Thymus (tissue), 11 donors: ENCODE measurements around the gene CNPY2. TPM values are rescaled to one million over a fixed set of nuclear protein-coding genes. Genes with fewer than 3 reads are reported as not detected.
"Not testable (repeated sequence)": the region's sequence is repeated elsewhere in the genome, so short reads cannot be mapped to it uniquely, and the experiment has no call there.

Source experiments
- DNase-seq, 9 donors: peaks; one replicate each; pipeline ENCODE4 v3.0.0-alpha.2; 2013; ENCODE audit warnings: low spot score in 9 of 9, low read depth in 6 of 9, missing footprints in 1 of 9
- H3K27ac ChIP-seq, 2 donors: one replicate each; pipeline ENCODE4 v1.5.1; 2013; ENCODE audit warnings: control low read depth in 1 of 2, low read depth in 1 of 2, low read length in 1 of 2, mild to moderate bottlenecking in 1 of 2, moderate library complexity in 1 of 2
- H3K27me3 ChIP-seq, 2 donors: one replicate each; pipeline ENCODE4 v1.5.1; 2013; ENCODE audit warnings: low read length in 1 of 2; ENCODE audit not compliant: control insufficient read depth in 2 of 2, insufficient read depth in 1 of 2
- H3K36me3 ChIP-seq, 2 donors: one replicate each; pipeline ENCODE4 v1.5.1; 2013; ENCODE audit warnings: low read length in 1 of 2, mild to moderate bottlenecking in 1 of 2, moderate library complexity in 1 of 2; ENCODE audit not compliant: control insufficient read depth in 2 of 2, insufficient read depth in 2 of 2
- H3K4me1 ChIP-seq, 2 donors: one replicate each; pipeline ENCODE4 v1.5.1; 2013; ENCODE audit warnings: low read length in 2 of 2; ENCODE audit not compliant: control insufficient read depth in 2 of 2, insufficient read depth in 2 of 2
- H3K4me3 ChIP-seq, 2 donors: one replicate each; pipeline ENCODE4 v1.5.1; 2013; ENCODE audit warnings: low read length in 2 of 2, control low read depth in 1 of 2, mild to moderate bottlenecking in 1 of 2
- H3K9me3 ChIP-seq, 2 donors: one replicate each; pipeline ENCODE4 v1.5.1; 2013; ENCODE audit warnings: low read length in 1 of 2, mild to moderate bottlenecking in 1 of 2; ENCODE audit not compliant: control insufficient read depth in 2 of 2, insufficient read depth in 1 of 2
- WGBS: extraction: QIAGEN DNeasy Blood & Tissue Kit; methylation state at CpG from one replicate; pipeline ENCODE4 v1.1.7; 2013; 5-methylcytosine and 5-hydroxymethylcytosine counted together
- polyA plus RNA-seq: library from polyadenylated mRNA; stranded (reverse); fragments of 200-250 nt; gene quantifications from one replicate; pipeline ENCODE4 v1.2.3, GENCODE V29; 2013
- total RNA-seq: library from RNA; stranded (reverse); fragments of 120-200 nt; gene quantifications from one replicate; pipeline ENCODE4 v1.2.4, GENCODE V29; 2013
- donor health status: healthy.

The CNPY2 gene
- total and polyA plus RNA-seq, 2 donors, result 83.1 to 92.4 TPM

DNA sequence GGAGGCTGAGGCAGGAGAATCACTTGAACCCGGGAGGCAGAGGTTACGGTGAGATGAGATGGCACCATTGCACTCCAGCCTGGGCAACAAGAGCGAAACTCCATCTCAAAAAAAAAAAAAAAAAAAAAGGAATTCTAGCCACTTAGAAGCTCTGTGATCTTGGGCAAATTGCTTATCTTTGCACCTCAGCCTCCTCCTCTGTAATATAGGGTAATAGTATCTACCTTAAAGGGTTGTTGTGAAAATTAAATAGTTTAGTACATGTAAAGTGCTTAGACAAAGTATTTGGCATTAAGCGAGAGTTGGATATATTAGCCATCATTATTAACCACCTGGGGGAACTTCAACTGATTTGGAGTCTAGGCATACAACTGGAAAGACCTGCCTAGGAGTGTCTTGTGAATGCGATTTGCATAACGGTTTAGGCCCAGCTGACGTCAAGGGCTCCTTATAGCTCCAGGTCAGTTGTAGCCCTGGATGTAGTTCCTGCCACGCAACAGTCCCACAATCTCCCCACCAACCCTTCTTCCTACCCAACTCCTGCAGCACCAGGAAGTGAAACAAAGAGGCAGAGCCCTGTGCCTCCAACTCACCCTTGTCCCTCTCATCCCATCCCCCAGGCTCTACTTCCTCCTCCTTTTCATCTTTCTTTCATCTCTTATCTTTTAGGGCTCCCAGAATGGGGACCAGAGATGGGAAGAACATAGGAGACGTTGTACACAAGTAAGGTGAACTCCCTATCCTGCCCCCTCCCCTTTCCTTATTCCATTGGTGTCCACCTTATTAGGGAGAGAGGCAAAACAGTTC, 20.8 kb upstream of the CNPY2 start:
- Histone ChIP-seq H3K27me3 (no peaks in the 10 kb centered on the region), H3K4me1 (peaks cover 27 to 46% of the 10 kb centered on the region in 2 donors), H3K9me3 (no peaks in the 10 kb centered on the region), H3K27ac (no peak overlapping the region), H3K4me3 (no peak overlapping the region), H3K36me3 (peaks cover 4 to 5% of the 10 kb centered on the region in 2 donors)
- no peak for DNase-seq
- WGBS, result 97% methylated on average over 9 of the region's 9 CpGs

DNA sequence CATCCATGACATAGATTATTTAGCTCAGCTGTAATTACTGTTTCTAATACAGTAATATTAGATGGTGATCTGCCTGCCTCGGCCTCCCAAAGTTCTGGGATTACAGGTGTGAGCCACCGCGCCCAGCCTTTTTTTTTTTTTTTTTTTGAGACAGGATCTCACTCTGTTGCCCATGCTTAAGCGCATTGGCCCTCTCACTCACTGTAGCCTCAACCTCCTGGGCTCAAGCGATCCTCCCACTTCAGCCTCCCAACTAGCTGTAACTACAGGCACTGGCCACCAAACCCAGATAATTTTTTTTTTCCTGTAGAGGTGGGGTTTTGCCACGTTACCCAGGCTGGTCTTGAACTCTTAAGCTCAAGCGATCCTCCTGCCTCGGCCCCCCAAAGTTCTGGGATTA, 19.7 kb upstream of the CNPY2 start:
- H3K36me3 ChIP-seq, H3K27me3 ChIP-seq, H3K4me3 ChIP-seq, H3K9me3 ChIP-seq, DNase-seq, H3K27ac ChIP-seq: not testable (repeated sequence)
- WGBS, result 99% methylated on average over 8 of the region's 8 CpGs
- peaks cover 27 to 46% of the 10 kb centered on the region in 2 donors for H3K4me1 ChIP-seq

- Histone ChIP-seq H3K27me3 (no peaks in the 10 kb centered on the region), H3K4me1 (peaks cover 22 to 40% of the 10 kb centered on the region in 2 donors), H3K4me3 (peak overlapping the region; percentile 84 to 85), H3K27ac (peak overlapping the region; percentile 97 to 98), H3K9me3 (no peaks in the 10 kb centered on the region), H3K36me3 (no peaks in the 10 kb centered on the region)
- no peak for DNase-seq
- WGBS, result 7% methylated on average over 6 of the region's 6 CpGs
Measured at GRCh38 chr12:56334490-56334793, 18.7 kb upstream of the CNPY2 start.

DNA sequence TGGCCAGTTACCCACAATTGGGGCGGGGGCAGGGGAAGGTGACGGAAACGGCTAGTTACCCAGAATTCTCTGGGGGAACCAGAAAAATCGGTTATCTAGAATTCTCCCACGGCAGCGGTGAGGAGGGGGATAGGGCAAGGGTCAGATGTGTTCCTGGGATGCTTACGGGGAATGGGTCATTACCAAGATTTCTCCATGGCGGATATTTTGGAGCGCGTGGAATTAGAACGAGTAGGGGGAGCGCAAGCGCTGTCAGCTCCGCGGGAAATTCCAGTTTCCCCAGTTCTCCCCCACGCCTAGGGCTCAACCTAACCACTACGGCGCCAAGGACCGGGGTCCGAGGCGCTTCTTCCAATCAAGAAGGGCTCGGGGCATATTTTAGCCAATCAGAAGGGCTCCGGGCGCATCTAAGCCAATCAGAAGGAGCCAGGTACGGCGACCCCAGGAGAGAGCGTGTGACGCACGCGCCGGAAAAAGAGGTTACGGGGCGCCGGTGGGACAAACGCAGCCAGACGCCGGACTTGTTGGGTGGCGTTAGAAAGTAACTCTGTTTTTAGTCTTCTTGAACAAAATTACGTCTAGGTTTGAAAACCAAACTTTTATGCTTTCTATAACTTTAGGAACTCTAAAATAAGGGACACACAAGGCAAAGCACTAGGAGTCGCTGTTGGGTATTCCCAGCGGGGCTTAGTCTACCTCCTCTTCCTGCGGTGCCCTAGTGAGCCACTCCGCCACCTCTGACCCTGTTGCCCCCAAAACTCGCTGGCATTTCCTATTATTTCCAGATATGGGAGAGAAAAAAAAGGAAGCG, 18.1 kb upstream of the CNPY2 start, which contains the start of gene PAN2:
Gene PAN2 (minus strand): TSS at position 322 of the 811 bp plus-strand sequence. CDS start 906 bp downstream, outside the sequence.
- Histone ChIP-seq H3K4me1 (peaks cover 18 to 34% of the 10 kb centered on the region in 2 donors), H3K27me3 (no peaks in the 10 kb centered on the region), H3K36me3 (no peaks in the 10 kb centered on the region), H3K9me3 (no peaks in the 10 kb centered on the region), H3K4me3 (peak within 1 kb of the TSS; percentile 84 to 85), H3K27ac (peak within 1 kb of the TSS; percentile 97 to 98)
- under 1% methylated on average over 45 of the region's 45 CpGs for WGBS
- DNase-seq, result peak; percentile 89 to 99 (median 96)

DNA sequence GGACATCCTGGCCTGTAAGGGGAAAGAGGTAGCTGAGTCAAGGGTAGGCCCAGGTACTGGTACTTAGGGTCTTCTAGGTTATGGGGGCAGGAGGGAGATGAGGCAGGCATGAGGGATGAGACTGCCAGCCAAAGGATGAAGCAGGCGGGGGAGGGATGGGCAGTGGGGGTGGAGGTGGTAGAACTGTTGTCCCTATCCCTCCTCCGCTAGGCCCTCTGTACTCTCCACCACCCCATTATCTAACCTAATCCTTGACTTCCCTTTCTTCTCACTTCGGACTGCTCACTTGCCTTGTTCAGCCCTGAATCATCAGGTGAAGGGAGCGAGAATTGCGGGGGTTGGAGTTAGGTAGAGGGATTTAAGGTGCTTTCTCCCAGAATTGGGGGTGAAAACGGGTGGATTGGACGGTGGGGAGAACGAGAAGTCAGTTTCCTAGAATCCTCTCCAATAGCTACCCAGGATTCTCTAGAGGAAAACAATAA, 17.4 kb upstream of the CNPY2 start:
- H3K27ac ChIP-seq, result peak overlapping the region; percentile 97 to 98
- peak overlapping the region; percentile 84 to 85 for H3K4me3 ChIP-seq
- H3K9me3 ChIP-seq, result no peaks in the 10 kb centered on the region
- H3K4me1 ChIP-seq, result peaks cover 16 to 29% of the 10 kb centered on the region in 2 donors
- peak in 2 of 9 donors; percentile 15 to 30 for DNase-seq
- WGBS, result 16% methylated on average over 8 of the region's 8 CpGs
- H3K27me3 ChIP-seq, result no peaks in the 10 kb centered on the region
- H3K36me3 ChIP-seq, result peaks cover under 1 to 4% of the 10 kb centered on the region in 2 donors

DNA sequence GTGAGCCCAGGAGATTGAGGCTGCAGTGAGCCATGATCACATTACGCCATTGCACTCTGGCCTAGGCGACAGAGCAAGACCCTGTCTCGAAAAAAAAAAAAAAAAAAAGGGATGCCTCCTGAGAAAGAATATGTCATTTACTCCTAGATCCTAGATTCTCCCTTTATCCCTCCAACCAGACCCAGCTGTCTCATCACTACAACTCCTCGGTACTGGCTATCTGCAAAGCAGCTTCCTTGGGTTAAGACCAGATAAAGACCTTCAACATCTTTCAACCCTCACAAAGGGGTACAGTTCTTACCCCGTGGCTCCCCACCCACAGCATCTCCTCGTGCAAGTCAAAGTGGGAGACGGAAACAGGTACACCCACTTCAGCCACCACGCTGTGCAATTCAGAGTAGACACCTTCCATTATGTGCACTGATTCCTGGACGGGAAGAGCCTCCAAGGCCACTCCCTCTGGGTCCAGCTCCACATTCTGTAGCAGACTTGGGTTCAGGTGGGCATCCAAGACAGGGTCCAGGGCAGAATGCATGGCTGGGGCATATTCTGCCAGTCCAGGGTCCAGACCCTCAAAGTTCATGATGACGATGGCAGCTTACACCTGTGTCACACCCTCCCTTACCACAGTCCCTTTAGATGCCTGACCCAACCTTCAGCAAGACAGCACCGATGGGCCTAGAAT, 16.9 kb upstream of the CNPY2 start:
- H3K36me3 ChIP-seq, result peaks cover 4 to 10% of the 10 kb centered on the region in 2 donors
- no peaks in the 10 kb centered on the region for H3K9me3 ChIP-seq
- 96% methylated on average over 11 of the region's 11 CpGs for WGBS
- peak overlapping the region; percentile 97 to 98 for H3K27ac ChIP-seq
- no peak for DNase-seq
- H3K4me3 ChIP-seq, result peak overlapping the region; percentile 84 to 85
- peaks cover 15 to 23% of the 10 kb centered on the region in 2 donors for H3K4me1 ChIP-seq
- H3K27me3 ChIP-seq, result no peaks in the 10 kb centered on the region

- no peaks in the 10 kb centered on the region for H3K9me3 ChIP-seq
- WGBS, result 97% methylated on average over 7 of the region's 7 CpGs
- DNase-seq, result no peak
- no peaks in the 10 kb centered on the region for H3K27me3 ChIP-seq
- H3K27ac ChIP-seq, result no peak overlapping the region
- H3K36me3 ChIP-seq, result peaks cover 21 to 27% of the 10 kb centered on the region in 2 donors
- no peak overlapping the region for H3K4me3 ChIP-seq
- peaks cover 15 to 21% of the 10 kb centered on the region in 2 donors for H3K4me1 ChIP-seq
Measured at GRCh38 chr12:56330936-56331490, 15.2 kb upstream of the CNPY2 start.

- no peak for DNase-seq
- WGBS, result 95% methylated on average over 6 of the region's 6 CpGs
- no peaks in the 10 kb centered on the region for H3K4me1 ChIP-seq
- no peaks in the 10 kb centered on the region for H3K9me3 ChIP-seq
- no peak overlapping the region for H3K4me3 ChIP-seq
- no peak overlapping the region for H3K27ac ChIP-seq
- H3K36me3 ChIP-seq, result peaks cover 61 to 69% of the 10 kb centered on the region in 2 donors
- no peaks in the 10 kb centered on the region for H3K27me3 ChIP-seq
Measured at GRCh38 chr12:56326533-56326932, 10.7 kb upstream of the CNPY2 start.
